Activated CD4-positive, CD25-positive, alpha-beta regulatory T cell treated with anti-CD3 and anti-CD28 coated beads, Interleukin-2, amount 50 U/mL, for 16 hours (primary cell): Measurements from ENCODE around the gene PNMT.
"Not testable (repeated sequence)": the region's sequence is repeated elsewhere in the genome, so short reads cannot be mapped to it uniquely, and the experiment has no call there.

Experiments
- DNase-seq: peaks from one replicate; pipeline ENCODE4 v3.0.0-alpha.2; 2020; ENCODE audit warnings: low read depth, low spot score

Gene PNMT

DNA sequence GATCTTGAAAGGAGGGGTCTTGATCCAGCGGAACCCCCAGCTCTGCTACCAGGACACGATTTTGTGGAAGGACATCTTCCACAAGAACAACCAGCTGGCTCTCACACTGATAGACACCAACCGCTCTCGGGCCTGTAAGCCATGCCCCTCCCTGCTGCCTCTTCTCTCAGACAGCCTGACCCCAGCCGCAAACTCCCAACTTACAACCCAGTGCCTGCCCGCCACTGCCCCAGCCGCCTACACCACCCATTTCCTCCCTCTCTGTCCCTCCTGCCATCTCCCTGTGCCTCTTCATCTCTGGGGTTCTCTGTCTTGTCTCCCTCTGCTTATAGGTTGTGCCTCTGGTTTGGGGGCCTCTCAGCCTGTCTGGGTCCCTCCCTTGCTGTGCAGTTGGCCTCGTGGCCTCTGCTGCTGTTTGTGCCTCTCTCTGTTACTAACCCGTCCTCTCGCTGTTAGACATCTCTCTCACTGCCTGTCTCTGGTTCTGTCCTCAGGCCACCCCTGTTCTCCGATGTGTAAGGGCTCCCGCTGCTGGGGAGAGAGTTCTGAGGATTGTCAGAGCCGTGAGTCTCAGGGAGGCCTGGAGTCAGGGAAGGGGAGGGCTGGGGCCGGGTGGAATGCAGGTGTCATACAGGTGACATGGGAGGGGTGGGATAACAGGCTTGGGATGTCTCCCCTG, 41.2 kb downstream of the PNMT start:
- DNase-seq: no peak

DNA sequence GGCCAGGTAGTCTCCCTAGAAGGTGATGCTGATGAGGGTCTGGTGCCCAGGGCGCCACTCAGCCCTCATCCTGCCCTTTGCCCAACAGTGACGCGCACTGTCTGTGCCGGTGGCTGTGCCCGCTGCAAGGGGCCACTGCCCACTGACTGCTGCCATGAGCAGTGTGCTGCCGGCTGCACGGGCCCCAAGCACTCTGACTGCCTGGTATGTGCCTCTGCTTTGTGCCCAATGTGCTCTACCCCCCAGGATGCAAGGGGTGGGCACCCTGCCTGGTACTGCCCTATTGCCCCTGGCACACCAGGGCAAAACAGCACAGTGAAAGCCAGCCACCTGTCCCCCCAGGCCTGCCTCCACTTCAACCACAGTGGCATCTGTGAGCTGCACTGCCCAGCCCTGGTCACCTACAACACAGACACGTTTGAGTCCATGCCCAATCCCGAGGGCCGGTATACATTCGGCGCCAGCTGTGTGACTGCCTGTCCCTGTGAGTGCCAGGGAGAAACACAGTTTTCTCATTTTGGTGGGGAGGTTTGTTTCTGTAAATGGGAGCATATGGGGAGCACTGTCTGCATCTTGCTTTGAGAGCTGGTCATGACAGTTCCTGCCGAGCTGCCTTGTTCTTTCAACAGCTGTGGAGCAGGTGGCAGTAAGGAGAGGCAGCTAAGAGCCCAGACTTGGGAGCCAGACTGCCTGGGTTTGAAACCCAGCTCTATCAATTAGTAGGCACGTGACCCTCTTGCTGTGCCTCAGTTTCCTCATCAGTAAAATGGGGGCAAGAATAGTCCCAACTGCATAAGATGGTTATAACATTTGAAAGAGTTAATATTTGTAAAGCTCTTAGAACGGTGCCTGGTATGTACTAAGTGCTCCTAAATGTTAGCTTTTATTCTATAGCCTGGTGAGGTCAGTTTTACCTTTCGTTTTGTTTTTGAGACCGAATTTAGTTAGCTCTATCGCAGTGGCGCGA, 42.0 kb downstream of the PNMT start:
- DNase-seq: no peak

DNA sequence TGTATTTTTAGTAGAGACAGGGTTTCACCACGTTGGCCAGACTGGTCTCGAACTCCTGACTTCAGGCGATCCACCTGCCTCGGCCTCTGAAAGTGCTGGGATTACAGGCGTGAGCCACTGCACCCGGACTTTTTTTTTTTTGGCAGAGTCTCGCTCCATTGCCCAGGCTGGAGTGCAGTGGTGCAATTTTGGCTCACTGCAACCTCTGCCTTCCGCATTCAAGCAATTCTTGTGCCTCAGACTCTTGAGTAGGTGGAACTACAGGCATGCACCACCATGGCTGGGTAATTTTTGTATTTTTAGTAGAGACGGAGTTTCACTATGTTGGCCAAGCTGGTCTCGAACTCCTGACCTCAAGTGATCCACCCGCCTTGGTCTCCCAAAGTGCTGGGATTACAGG, 42.8 kb downstream of the PNMT start:
- DNase-seq: not testable (repeated sequence)

DNA sequence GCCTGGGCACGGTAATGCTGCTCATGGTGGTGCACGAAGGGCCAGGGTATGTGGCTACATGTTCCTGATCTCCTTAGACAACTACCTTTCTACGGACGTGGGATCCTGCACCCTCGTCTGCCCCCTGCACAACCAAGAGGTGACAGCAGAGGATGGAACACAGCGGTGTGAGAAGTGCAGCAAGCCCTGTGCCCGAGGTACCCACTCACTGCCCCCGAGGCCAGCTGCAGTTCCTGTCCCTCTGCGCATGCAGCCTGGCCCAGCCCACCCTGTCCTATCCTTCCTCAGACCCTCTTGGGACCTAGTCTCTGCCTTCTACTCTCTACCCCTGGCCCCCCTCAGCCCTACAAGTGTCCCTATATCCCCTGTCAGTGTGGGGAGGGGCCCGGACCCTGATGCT, 43.6 kb downstream of the PNMT start:
- no peak for DNase-seq

DNA sequence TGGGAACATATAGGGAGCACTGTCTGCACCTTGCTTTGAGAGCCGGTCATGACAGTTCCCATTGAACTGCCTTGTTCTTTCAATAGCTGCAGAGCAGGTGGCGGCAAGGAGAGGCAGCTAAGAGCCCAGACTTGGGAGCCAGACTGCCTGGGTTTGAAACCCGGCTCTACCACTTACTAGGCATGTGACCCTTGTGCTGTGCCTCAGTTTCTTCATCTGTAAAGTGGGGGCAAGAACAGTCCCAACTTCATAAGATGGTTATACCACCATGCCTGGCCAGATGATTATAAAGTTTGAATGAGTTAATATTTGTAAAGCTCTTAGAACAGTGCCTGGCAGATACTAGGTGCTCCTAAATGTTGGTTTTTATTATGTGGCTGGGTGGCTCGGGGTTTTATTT, 46.0 kb downstream of the PNMT start:
- no peak for DNase-seq

DNA sequence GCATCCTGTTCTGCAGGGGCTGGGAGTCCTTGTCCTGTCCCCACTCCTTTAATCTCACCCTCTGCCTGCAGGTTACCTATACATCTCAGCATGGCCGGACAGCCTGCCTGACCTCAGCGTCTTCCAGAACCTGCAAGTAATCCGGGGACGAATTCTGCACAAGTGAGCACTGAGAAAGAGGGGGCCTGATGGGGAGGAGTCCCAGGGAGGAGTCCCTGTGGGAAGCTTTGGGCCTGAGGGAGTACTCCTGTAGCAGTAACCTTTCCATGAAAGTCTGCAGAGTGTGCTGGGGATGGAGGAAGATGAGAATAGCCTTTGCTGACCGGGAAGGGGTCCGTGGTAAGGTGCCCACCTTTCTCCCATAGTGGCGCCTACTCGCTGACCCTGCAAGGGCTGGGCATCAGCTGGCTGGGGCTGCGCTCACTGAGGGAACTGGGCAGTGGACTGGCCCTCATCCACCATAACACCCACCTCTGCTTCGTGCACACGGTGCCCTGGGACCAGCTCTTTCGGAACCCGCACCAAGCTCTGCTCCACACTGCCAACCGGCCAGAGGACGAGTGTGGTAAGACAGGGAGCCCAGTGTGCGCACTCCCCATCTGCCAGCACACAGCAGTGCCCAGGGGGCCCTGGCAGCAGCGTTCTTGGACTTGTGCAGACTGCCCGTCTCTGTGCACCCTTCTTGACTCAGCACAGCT, 47.3 kb downstream of the PNMT start:
- no peak for DNase-seq

DNA sequence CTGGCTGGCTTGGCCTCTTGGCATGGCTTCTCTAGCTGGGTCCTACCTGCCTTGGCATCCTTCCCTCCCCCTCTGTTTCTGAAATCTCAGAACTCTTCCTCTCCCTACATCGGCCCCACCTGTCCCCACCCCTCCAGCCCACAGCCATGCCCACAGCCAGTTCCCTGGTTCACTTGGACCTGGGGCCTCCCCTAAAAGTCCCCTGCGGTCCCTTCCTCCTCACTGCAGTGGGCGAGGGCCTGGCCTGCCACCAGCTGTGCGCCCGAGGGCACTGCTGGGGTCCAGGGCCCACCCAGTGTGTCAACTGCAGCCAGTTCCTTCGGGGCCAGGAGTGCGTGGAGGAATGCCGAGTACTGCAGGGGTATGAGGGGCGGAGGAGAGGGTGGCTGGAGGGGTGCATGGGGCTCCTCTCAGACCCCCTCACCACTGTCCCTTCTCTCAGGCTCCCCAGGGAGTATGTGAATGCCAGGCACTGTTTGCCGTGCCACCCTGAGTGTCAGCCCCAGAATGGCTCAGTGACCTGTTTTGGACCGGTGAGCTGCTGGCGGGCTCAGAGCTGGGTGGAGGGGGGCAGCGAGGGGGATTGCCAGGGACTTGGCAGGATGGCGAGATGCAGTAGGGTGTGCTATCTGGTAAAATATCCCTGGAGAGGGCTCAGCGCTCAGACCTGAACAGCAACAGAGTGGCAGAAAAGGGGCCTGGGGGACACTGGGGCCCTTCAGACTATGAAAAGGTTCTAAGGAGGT, 48.0 kb downstream of the PNMT start:
- DNase-seq: no peak

DNA sequence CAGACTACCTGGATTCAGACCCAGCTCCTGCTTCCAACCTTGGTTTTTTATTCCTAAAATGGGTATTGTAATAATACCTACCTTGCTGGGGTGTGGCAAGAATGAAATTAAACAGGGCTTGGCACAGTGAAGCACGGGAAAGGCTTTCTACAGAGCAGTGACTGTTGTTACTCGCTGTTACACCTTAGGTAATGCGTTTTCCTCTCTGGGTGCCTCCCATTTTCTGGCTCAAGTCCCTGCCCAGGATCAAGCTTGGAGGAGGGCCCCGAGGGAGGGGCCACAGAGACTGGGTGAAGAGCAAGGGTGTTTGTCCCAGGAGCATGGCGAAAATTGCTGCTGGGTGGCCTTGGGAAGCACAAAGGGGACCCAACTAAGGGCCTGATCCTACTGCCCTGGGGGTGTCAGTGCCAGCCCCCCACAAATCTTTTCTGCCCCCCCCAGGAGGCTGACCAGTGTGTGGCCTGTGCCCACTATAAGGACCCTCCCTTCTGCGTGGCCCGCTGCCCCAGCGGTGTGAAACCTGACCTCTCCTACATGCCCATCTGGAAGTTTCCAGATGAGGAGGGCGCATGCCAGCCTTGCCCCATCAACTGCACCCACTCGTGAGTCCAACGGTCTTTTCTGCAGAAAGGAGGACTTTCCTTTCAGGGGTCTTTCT, 48.8 kb downstream of the PNMT start:
- no peak for DNase-seq

DNA sequence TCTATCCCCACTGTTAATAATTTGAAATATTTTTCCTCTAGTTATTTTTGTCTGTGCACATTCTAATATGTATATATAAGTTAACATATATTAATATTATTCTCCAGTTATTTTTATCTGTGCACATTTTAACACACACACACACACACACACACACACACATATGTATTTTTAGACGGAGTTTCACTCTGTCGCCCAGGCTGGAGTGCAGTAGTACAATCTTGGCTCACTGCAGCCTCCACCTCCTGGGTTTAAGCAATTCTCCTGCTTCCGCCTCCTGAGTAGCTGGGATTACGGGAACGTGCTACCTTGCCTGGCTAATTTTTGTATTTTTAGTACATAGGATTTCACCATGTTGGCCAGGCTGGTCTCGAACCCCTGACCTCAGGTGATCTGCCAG, 49.4 kb downstream of the PNMT start:
- no peak for DNase-seq

DNA sequence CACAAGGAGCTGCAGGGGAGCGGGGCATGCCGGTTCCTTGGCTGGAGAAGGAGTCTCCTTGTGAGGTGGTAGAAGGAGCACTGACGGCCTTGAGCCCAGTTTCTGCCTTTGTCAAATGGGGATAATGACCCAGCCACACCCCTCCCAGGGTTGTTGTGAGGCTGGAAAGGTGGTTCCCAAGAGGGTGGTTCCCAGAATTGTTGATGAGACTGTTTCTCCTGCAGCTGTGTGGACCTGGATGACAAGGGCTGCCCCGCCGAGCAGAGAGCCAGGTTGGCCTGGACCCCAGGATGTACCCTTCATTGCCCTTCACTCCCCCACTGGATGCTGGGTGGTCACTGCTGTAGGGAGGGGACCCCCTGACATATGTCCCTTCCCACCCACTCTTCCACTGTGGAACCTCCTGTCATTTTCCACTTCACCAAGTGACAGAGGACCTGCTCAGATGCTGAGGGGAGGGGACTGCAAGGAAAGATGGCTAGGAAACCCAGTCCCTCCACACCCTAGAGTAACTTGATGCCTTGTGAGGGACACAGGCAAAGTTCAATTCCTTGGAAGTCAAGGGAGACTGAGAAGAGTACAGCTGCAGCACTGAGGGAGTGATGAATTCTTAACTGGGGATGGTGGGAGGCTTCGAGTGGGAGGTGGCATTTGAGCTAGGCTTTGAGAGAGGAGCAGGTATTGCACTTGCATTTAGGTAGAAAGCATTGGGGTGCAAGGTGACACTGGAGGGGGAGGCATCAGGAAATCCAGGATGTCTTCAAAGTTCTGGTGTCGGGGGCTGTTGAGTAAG, 51.5 kb downstream of the PNMT start:
- DNase-seq: no peak
